Astrocyte (in vitro differentiated cells and primary cell): ENCODE data around the gene ANKRD30A.

Source experiments
- EZH2 ChIP-seq: IDR thresholded peaks from 2 replicates; pipeline ENCODE4 v1.6.1; 2012; ENCODE audit warnings: mild to moderate bottlenecking, low read length, inconsistent platforms; ENCODE audit not compliant: insufficient read depth
- TF ChIP-seq, protein P1 (sequence below): IDR thresholded peaks from 2 replicates; pipeline ENCODE4 v1.5.1; 2011; ENCODE audit warnings: low read depth, mild to moderate bottlenecking, inconsistent platforms, low read length, moderate library complexity; ENCODE audit not compliant: insufficient read depth

DNA sequence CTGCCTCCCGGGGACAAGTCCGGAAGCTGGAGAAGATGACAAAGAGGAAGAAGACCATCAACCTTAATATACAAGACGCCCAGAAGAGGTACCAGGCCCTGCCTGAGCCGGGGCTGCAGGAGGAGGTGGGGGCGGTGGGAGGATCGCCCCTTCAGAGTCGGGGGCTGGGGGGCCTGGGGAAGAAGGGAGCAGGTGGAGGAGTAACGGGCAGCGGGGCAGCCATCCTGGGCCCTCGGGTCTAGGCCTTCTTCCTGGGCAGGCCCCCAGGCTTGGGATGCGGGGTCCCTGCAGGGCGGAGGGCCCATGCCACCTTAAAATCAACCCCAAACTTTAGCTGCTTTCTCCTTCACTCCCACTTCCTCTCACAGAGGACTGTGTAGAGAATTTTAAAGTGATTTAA lies 523 bp downstream of the ANKRD30A start:
- TF ChIP-seq, protein P1, sequence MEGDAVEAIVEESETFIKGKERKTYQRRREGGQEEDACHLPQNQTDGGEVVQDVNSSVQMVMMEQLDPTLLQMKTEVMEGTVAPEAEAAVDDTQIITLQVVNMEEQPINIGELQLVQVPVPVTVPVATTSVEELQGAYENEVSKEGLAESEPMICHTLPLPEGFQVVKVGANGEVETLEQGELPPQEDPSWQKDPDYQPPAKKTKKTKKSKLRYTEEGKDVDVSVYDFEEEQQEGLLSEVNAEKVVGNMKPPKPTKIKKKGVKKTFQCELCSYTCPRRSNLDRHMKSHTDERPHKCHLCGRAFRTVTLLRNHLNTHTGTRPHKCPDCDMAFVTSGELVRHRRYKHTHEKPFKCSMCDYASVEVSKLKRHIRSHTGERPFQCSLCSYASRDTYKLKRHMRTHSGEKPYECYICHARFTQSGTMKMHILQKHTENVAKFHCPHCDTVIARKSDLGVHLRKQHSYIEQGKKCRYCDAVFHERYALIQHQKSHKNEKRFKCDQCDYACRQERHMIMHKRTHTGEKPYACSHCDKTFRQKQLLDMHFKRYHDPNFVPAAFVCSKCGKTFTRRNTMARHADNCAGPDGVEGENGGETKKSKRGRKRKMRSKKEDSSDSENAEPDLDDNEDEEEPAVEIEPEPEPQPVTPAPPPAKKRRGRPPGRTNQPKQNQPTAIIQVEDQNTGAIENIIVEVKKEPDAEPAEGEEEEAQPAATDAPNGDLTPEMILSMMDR, result no peak
- no peak for TF ChIP-seq EZH2
